HuH-7.5 (cell line): ENCODE data around the gene WDFY4.

Experiments
- DNase-seq: peaks from one replicate; pipeline ENCODE4 v3.0.0; 2011; ENCODE audit warnings: low spot score

The WDFY4 gene

GRCh38 chr10:48990226-48990625 lies 305.6 kb downstream of the WDFY4 start:
- no peak for DNase-seq

GRCh38 chr10:48993627-48994026 lies 309.0 kb downstream of the WDFY4 start:
- no peak for DNase-seq

GRCh38 chr10:48996329-48996728 lies 311.7 kb downstream of the WDFY4 start:
- DNase-seq, result no peak

GRCh38 chr10:48999346-48999745 lies 314.7 kb downstream of the WDFY4 start:
- no peak for DNase-seq

- no peak for DNase-seq
Observed at GRCh38 chr10:49000437-49001398, 316.0 kb downstream of the WDFY4 start.

- peak; percentile 16 for DNase-seq
Observed at GRCh38 chr10:49001402-49001801, 316.7 kb downstream of the WDFY4 start.

- no peak for DNase-seq
Observed at GRCh38 chr10:49001870-49002672, 317.4 kb downstream of the WDFY4 start.

- DNase-seq, result no peak
Observed at GRCh38 chr10:49005270-49005669, 320.6 kb downstream of the WDFY4 start.

GRCh38 chr10:49007129-49007528 lies 322.5 kb downstream of the WDFY4 start:
- no peak for DNase-seq

- no peak for DNase-seq
Observed at GRCh38 chr10:49008091-49008490, 323.4 kb downstream of the WDFY4 start.

- no peak for DNase-seq
Observed at GRCh38 chr10:49008505-49009198, 324.0 kb downstream of the WDFY4 start.

GRCh38 chr10:49009199-49009979 lies 324.7 kb downstream of the WDFY4 start:
- no peak for DNase-seq

- DNase-seq, result no peak
Observed at GRCh38 chr10:49010295-49010694, 325.6 kb downstream of the WDFY4 start.

- DNase-seq, result no peak
Observed at GRCh38 chr10:49010865-49011264, 326.2 kb downstream of the WDFY4 start.

- no peak for DNase-seq
Observed at GRCh38 chr10:49011756-49012155, 327.1 kb downstream of the WDFY4 start.

GRCh38 chr10:49012603-49013002 lies 327.9 kb downstream of the WDFY4 start:
- DNase-seq, result no peak

GRCh38 chr10:49015700-49016099 lies 331.0 kb downstream of the WDFY4 start:
- no peak for DNase-seq

GRCh38 chr10:49021685-49022084 lies 337.0 kb downstream of the WDFY4 start:
- DNase-seq, result no peak

GRCh38 chr10:49023071-49023470 lies 338.4 kb downstream of the WDFY4 start:
- no peak for DNase-seq

GRCh38 chr10:49023752-49024151 lies 339.1 kb downstream of the WDFY4 start:
- DNase-seq, result no peak

- DNase-seq, result no peak
Observed at GRCh38 chr10:49024484-49024883, 339.8 kb downstream of the WDFY4 start.
